HCT116 (cell line): ENCODE data around the gene PLA2G2A. TPM values are rescaled to one million over a fixed set of nuclear protein-coding genes. Genes with fewer than 3 reads are reported as not detected.
A peak's percentile ranks its signal among the peaks of the same experiment; 100 is the strongest.

Experiments used
- ATAC-seq: fragments of 200-7000 bp; cut with Tn5 transposase; 2 replicates; pipeline ENCODE4 v1.9.1; 2020; ENCODE audit warnings: mild to moderate bottlenecking, moderate library complexity
- BruUV-seq: library from RNA; stranded (reverse); fragments of 400-500 nt; replicated peaks from 2 replicates; lab custom pipeline; 2021; lab: Mats Ljungman, UMichigan
- CTCF ChIA-PET: fragments of 300-600 bp; sonication (Branson Sonifier 250); formaldehyde crosslinking; loops from one replicate; lab custom pipeline; 2021; ENCODE audit warnings: antibody characterized with exemption; lab: Charles Lee
- POLR2A ChIA-PET: fragments of 300-600, 350-600 bp; sonication (Branson Sonifier 250); formaldehyde crosslinking; loops from one replicate; lab custom pipeline; 2021; ENCODE audit warnings: antibody characterized with exemption; lab: Charles Lee
- RAD21 ChIA-PET, 2 experiments: fragments of 300-600 bp; sonication (Branson Sonifier 250); formaldehyde crosslinking; loops; one replicate each; lab custom pipeline; 2023; ENCODE audit warnings: low total read pairs in 2 of 2; ENCODE audit not compliant: uncharacterized antibody in 2 of 2, unreplicated experiment in 2 of 2, low non-redundant PET in 1 of 2; lab: Charles Lee
- DNase-seq: peaks from one replicate; pipeline ENCODE4 v3.0.0-alpha.2; 2010; ENCODE audit warnings: low read depth, low spot score
- H2AFZ ChIP-seq: fragments of 200-600 bp; shearing (Covaris generic), sonication (generic); 2 replicates; pipeline ENCODE4 v1.6.1; 2017; ENCODE audit warnings: low read depth, mixed run types, mixed read lengths, antibody characterized with exemption, low read length; ENCODE audit not compliant: poor library complexity, severe bottlenecking
- H3K27ac ChIP-seq: 2 replicates; pipeline ENCODE4 v1.5.1; 2012; ENCODE audit warnings: low read depth, low read length
- H3K27me3 ChIP-seq: fragments of 200-600 bp; sonication (generic); 2 replicates; pipeline ENCODE4 v1.6.1; 2016; ENCODE audit warnings: mixed run types, low read length, mixed read lengths; ENCODE audit not compliant: insufficient read depth
- H3K36me3 ChIP-seq, 2 experiments: fragments of 200-500 bp in 1 of 2; fragments of 200-600 bp in 1 of 2; sonication (Bioruptor generic) in 1 of 2; sonication (generic) in 1 of 2; 2 replicates each; pipeline versions ENCODE4 v1.5.1 to v1.6.1; 2014 to 2016; ENCODE audit warnings: low read length in 2 of 2, inconsistent platforms in 1 of 2, mixed read lengths in 1 of 2, mixed run types in 1 of 2; ENCODE audit not compliant: insufficient read depth in 2 of 2, control insufficient read depth in 1 of 2
- H3K4me1 ChIP-seq, 2 experiments: fragments of 200-600 bp in 1 of 2; sonication (generic) in 1 of 2; 2 replicates each; pipeline versions ENCODE4 v1.5.1 to v1.6.1; 2012 to 2017; ENCODE audit warnings: low read length in 2 of 2, inconsistent platforms in 1 of 2, mild to moderate bottlenecking in 1 of 2, mixed read lengths in 1 of 2, mixed run types in 1 of 2, moderate library complexity in 1 of 2; ENCODE audit not compliant: insufficient read depth in 2 of 2, control insufficient read depth in 1 of 2
- H3K4me2 ChIP-seq: fragments of 200-600 bp; sonication (generic); 2 replicates; pipeline ENCODE4 v1.6.1; 2017; ENCODE audit warnings: mixed run types, low read length, mixed read lengths
- H3K4me3 ChIP-seq, 2 experiments: fragments of 200-600 bp in 1 of 2; sonication (generic) in 1 of 2; replicated peaks in 1 of 2; 2 replicates each; pipeline ENCODE4 v1.5.1; 2011 to 2016; ENCODE audit warnings: low read length in 2 of 2, control low read depth in 1 of 2, low read depth in 1 of 2, mild to moderate bottlenecking in 1 of 2, mixed read lengths in 1 of 2, mixed run types in 1 of 2
- H3K79me2 ChIP-seq: fragments of 200-600 bp; sonication (generic); 2 replicates; pipeline ENCODE4 v1.6.1; 2017; ENCODE audit warnings: mild to moderate bottlenecking, mixed run types, low read length, moderate library complexity, mixed read lengths; ENCODE audit not compliant: insufficient read depth
- H3K9ac ChIP-seq: fragments of 200-600 bp; sonication (generic); 2 replicates; pipeline ENCODE4 v1.6.1; 2016; ENCODE audit warnings: low read length, mixed read lengths
- H3K9me2 ChIP-seq: fragments of 200-600 bp; sonication (generic), shearing (Covaris generic); 2 replicates; pipeline ENCODE4 v1.6.1; 2017; ENCODE audit warnings: mixed run types, mild to moderate bottlenecking, moderate library complexity; ENCODE audit not compliant: insufficient read depth
- H3K9me3 ChIP-seq, 2 experiments: fragments of 200-500 bp in 1 of 2; fragments of 200-600 bp in 1 of 2; sonication (Bioruptor generic) in 1 of 2; sonication (generic) in 1 of 2; 2 replicates each; pipeline ENCODE4 v1.6.1; 2014 to 2017; ENCODE audit warnings: low read length in 2 of 2, mixed read lengths in 2 of 2, inconsistent platforms in 1 of 2, low read depth in 1 of 2, mild to moderate bottlenecking in 1 of 2, mixed run types in 1 of 2, moderate library complexity in 1 of 2; ENCODE audit not compliant: control insufficient read depth in 1 of 2, insufficient read depth in 1 of 2
- H4K20me1 ChIP-seq: fragments of 200-600 bp; sonication (generic), shearing (Covaris generic); 2 replicates; pipeline ENCODE4 v1.6.1; 2017; ENCODE audit warnings: mixed run types, mild to moderate bottlenecking, moderate library complexity; ENCODE audit not compliant: insufficient read depth
- CBX3 ChIP-seq: IDR thresholded peaks from 2 replicates; pipeline ENCODE4 v1.6.1; 2012; ENCODE audit warnings: low read depth
- CEBPB ChIP-seq: IDR thresholded peaks from 2 replicates; pipeline ENCODE4 v1.6.1; 2012; ENCODE audit warnings: low read depth
- ELF1 ChIP-seq: IDR thresholded peaks from 2 replicates; pipeline ENCODE4 v1.6.1; 2012; ENCODE audit warnings: low read depth, borderline replicate concordance
- EZH2phosphoT487 ChIP-seq: fragments of 200-600 bp; IDR thresholded peaks from 2 replicates; pipeline ENCODE4 v1.6.1; 2018; ENCODE audit warnings: antibody characterized with exemption, borderline replicate concordance
- JUND ChIP-seq: IDR thresholded peaks from 2 replicates; pipeline ENCODE4 v1.6.1; 2012
- POLR2AphosphoS5 ChIP-seq: IDR thresholded peaks from 2 replicates; pipeline ENCODE4 v1.6.1; 2011; ENCODE audit warnings: mild to moderate bottlenecking, low read depth, low read length, moderate library complexity
- RAD21 ChIP-seq: IDR thresholded peaks from 2 replicates; pipeline ENCODE4 v1.6.1; 2012; ENCODE audit warnings: low read depth, mild to moderate bottlenecking
- TCF7L2 ChIP-seq: IDR thresholded peaks from 2 replicates; pipeline ENCODE4 v1.7.0; 2011; ENCODE audit warnings: borderline replicate concordance, inconsistent platforms; ENCODE audit not compliant: insufficient read depth, insufficient read length; ENCODE audit errors: extremely low read depth
- YY1 ChIP-seq: IDR thresholded peaks from 2 replicates; pipeline ENCODE4 v1.6.1; 2011; ENCODE audit warnings: low read length, low read depth, moderate library complexity, mild to moderate bottlenecking; ENCODE audit not compliant: insufficient replicate concordance; ENCODE audit errors: extremely low read depth
- intact Hi-C: fragments of 100-400 bp; cut with micrococcal nuclease; formaldehyde crosslinking; loops from 2 replicates; pipeline ENCODE4 v1.10.0; 2022
- total RNA-seq: library from RNA; stranded (reverse); gene quantifications from one replicate; pipeline ENCODE4 v1.2.1, GENCODE V29; 2021; ENCODE audit not compliant: unreplicated experiment
- TF ChIP-seq, protein P1 (sequence below), 3 experiments: fragments of 200-600 bp in 1 of 3; sonication (generic) in 1 of 3; IDR thresholded peaks in 2 of 3; conservative IDR thresholded peaks in 1 of 3; 2 replicates each; pipeline ENCODE4 v1.5.1; 2012 to 2017; ENCODE audit warnings: low read depth in 2 of 3, low read length in 2 of 3, antibody characterized with exemption in 1 of 3, borderline replicate concordance in 1 of 3, control low read depth in 1 of 3, mild to moderate bottlenecking in 1 of 3, mixed read lengths in 1 of 3, mixed run types in 1 of 3, moderate library complexity in 1 of 3; ENCODE audit not compliant: insufficient read depth in 1 of 3
- TF ChIP-seq, protein P2 (sequence below): IDR thresholded peaks from 2 replicates; pipeline ENCODE4 v1.6.1; 2012
- TF ChIP-seq, protein P3 (sequence below): IDR thresholded peaks from 2 replicates; pipeline ENCODE4 v1.6.1; 2011; ENCODE audit warnings: mild to moderate bottlenecking, low read length, moderate library complexity; ENCODE audit not compliant: insufficient replicate concordance; ENCODE audit errors: extremely low read depth

Gene PLA2G2A
- total RNA-seq, 1 experiment from 2014 or later: not detected

DNA sequence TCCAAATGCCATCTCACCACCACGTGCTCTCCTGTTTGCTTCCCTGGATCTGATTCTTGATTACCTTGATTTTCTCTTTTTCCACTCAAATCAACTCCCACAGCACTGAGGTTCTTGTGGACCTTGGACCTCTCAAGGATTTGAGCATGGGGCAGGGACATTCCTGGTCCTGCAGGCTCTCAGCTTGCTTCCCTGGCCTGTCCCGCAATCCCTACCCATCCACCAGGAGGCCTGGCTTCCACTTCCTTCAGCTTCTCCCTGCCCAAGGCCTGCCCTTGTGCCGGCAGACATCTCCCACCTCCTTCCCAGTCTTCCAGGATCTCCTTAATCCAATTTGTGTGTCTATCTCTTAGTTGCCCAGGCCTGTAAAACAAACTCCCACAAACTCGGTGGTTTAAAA, 21.6 kb downstream of the PLA2G2A start:
- Histone ChIP-seq H4K20me1 (no peaks in the 10 kb centered on the region), H2AFZ (no peak overlapping the region), H3K9me2 (no peaks in the 10 kb centered on the region), H3K27ac (no peak overlapping the region), H3K4me3 (no peak overlapping the region), H3K36me3 (no peaks in the 10 kb centered on the region), H3K79me2 (no peaks in the 10 kb centered on the region), H3K27me3 (peaks cover 7% of the 10 kb centered on the region; the same call in 1 of the 2 replicates), H3K9ac (no peak overlapping the region), H3K4me1 (no peaks in the 10 kb centered on the region), H3K9me3 (peaks cover 3 to 15% of the 10 kb centered on the region in 2 experiments; a peak in 2 of 4 replicates), H3K4me2 (no peak overlapping the region)
- BruUV-seq: no TSS peak
- no peak for TF ChIP-seq EZH2phosphoT487
- TF ChIP-seq JUND: no peak
- TF ChIP-seq, protein P1, sequence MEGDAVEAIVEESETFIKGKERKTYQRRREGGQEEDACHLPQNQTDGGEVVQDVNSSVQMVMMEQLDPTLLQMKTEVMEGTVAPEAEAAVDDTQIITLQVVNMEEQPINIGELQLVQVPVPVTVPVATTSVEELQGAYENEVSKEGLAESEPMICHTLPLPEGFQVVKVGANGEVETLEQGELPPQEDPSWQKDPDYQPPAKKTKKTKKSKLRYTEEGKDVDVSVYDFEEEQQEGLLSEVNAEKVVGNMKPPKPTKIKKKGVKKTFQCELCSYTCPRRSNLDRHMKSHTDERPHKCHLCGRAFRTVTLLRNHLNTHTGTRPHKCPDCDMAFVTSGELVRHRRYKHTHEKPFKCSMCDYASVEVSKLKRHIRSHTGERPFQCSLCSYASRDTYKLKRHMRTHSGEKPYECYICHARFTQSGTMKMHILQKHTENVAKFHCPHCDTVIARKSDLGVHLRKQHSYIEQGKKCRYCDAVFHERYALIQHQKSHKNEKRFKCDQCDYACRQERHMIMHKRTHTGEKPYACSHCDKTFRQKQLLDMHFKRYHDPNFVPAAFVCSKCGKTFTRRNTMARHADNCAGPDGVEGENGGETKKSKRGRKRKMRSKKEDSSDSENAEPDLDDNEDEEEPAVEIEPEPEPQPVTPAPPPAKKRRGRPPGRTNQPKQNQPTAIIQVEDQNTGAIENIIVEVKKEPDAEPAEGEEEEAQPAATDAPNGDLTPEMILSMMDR (IDR thresholded peaks at IDR 0.05 in 2 of 3, conservative IDR thresholded peaks at IDR 0.05 in 1 of 3; ENCODE audit: borderline replicate concordance in 1 of 3, insufficient read depth in 1 of 3, low read depth in 2 of 3, low read length in 2 of 3): peak in 2 of 3 experiments; percentile 41 to 43; a peak in 3 of 6 replicates
- no peak for TF ChIP-seq POLR2AphosphoS5
- ChIA-PET RAD21 (no interaction called here), CTCF (interaction anchor here (0.8 to 1.1 kb wide), 2 partner anchors 8 to 17 kb away, joined by 3 to 4 read pairs; no protein-coding TSS in a partner anchor), POLR2A (no interaction called here)
- DNase-seq: no peak
- intact Hi-C loops: no loop called here
- ATAC-seq: peak; percentile 76

DNA sequence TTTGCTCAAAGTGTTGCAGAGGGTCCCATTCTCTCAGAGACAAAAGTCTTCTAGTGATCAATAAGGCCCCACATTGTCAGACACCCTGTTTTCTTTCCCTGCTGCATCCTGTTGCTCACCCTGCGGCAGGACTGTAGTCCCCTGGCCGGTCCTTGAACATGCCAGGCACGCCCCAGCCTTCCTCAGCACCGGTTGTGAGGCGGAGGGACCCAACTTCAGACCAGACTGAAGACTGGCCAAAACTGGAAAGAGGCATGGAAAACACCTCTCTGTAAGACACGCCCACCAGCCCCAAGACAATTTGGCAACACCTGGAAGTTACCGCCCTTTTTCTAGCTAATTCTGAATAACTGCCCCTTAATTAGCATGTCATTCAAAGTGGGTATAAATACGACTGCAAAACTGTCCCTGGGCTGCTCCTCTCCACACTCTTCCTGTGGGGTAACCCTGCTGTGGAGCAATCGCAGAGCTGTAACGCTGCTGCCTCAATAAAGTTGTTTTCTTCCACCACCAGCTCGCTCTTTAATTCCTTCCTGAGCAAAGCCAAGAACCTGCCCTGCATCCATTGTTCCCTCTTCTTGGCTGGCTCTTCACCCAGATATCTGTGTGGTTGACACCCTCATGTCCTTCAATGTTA, 23.8 kb downstream of the PLA2G2A start:
- ChIA-PET RAD21 (no interaction called here), POLR2A (no interaction called here), CTCF (no interaction called here)
- no peaks in the 10 kb centered on the region for H3K27me3 ChIP-seq
- H3K36me3 ChIP-seq: no peaks in the 10 kb centered on the region
- no peak overlapping the region for H3K27ac ChIP-seq
- H3K9ac ChIP-seq: no peak overlapping the region
- DNase-seq (no peak), ATAC-seq (no peak)
- H3K79me2 ChIP-seq: no peaks in the 10 kb centered on the region
- BruUV-seq: no TSS peak
- no peak overlapping the region for H3K4me2 ChIP-seq
- no peak overlapping the region for H3K4me3 ChIP-seq
- no peak for TF ChIP-seq JUND
- no peak for TF ChIP-seq CBX3
- no peak for TF ChIP-seq TCF7L2
- no peak for TF ChIP-seq ELF1
- TF ChIP-seq, protein P2, sequence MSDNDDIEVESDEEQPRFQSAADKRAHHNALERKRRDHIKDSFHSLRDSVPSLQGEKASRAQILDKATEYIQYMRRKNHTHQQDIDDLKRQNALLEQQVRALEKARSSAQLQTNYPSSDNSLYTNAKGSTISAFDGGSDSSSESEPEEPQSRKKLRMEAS: no peak
- TF ChIP-seq, protein P3, sequence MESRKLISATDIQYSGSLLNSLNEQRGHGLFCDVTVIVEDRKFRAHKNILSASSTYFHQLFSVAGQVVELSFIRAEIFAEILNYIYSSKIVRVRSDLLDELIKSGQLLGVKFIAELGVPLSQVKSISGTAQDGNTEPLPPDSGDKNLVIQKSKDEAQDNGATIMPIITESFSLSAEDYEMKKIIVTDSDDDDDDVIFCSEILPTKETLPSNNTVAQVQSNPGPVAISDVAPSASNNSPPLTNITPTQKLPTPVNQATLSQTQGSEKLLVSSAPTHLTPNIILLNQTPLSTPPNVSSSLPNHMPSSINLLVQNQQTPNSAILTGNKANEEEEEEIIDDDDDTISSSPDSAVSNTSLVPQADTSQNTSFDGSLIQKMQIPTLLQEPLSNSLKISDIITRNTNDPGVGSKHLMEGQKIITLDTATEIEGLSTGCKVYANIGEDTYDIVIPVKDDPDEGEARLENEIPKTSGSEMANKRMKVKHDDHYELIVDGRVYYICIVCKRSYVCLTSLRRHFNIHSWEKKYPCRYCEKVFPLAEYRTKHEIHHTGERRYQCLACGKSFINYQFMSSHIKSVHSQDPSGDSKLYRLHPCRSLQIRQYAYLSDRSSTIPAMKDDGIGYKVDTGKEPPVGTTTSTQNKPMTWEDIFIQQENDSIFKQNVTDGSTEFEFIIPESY: no peak
- TF ChIP-seq YY1: no peak
- no peak for TF ChIP-seq RAD21
- no peak for TF ChIP-seq CEBPB
- intact Hi-C loops: no loop called here
- peaks cover 3 to 15% of the 10 kb centered on the region in 2 experiments; a peak in 2 of 4 replicates for H3K9me3 ChIP-seq
- no peaks in the 10 kb centered on the region for H3K4me1 ChIP-seq
- H3K9me2 ChIP-seq: no peaks in the 10 kb centered on the region
- no peaks in the 10 kb centered on the region for H4K20me1 ChIP-seq
- no peak overlapping the region for H2AFZ ChIP-seq
